NCI-H345 treated with DMSO at 0.1 percent for 48 hours (cell line): ENCODE data around the gene CHRNB1.
A peak's percentile ranks its signal among the peaks of the same experiment; 100 is the strongest.

Experiments used
- DNase-seq: peaks from one replicate; lab custom pipeline; 2025; ENCODE audit not compliant: unreplicated experiment; lab: John Stamatoyannopoulos, UW

Gene CHRNB1

GRCh38 chr17:7483255-7484066 lies 38.6 kb downstream of the CHRNB1 start:
- peak; percentile 77 for DNase-seq

GRCh38 chr17:7484067-7484918 lies 39.4 kb downstream of the CHRNB1 start, which contains the start of gene POLR2A:
POLR2A (plus strand) TSS chr17:7484366.
- DNase-seq, result peak; percentile 75

- DNase-seq, result no peak
Observed at GRCh38 chr17:7484919-7485377, 40.1 kb downstream of the CHRNB1 start.

GRCh38 chr17:7486181-7486580 lies 41.3 kb downstream of the CHRNB1 start:
- DNase-seq, result no peak

GRCh38 chr17:7490144-7490543 lies 45.3 kb downstream of the CHRNB1 start:
- DNase-seq, result no peak

GRCh38 chr17:7491583-7491982 lies 46.7 kb downstream of the CHRNB1 start:
- no peak for DNase-seq

- no peak for DNase-seq
Observed at GRCh38 chr17:7493941-7494340, 49.1 kb downstream of the CHRNB1 start.

- DNase-seq, result no peak
Observed at GRCh38 chr17:7495906-7496434, 51.1 kb downstream of the CHRNB1 start.

GRCh38 chr17:7496470-7497183 lies 51.8 kb downstream of the CHRNB1 start:
- no peak for DNase-seq

GRCh38 chr17:7497228-7497627 lies 52.4 kb downstream of the CHRNB1 start:
- DNase-seq, result no peak

- no peak for DNase-seq
Observed at GRCh38 chr17:7497636-7498035, 52.8 kb downstream of the CHRNB1 start.

GRCh38 chr17:7499161-7499560 lies 54.3 kb downstream of the CHRNB1 start:
- no peak for DNase-seq

GRCh38 chr17:7501729-7502128 lies 56.9 kb downstream of the CHRNB1 start:
- no peak for DNase-seq

GRCh38 chr17:7502171-7502847 lies 57.4 kb downstream of the CHRNB1 start:
- no peak for DNase-seq

- no peak for DNase-seq
Observed at GRCh38 chr17:7502987-7503386, 58.1 kb downstream of the CHRNB1 start.

- no peak for DNase-seq
Observed at GRCh38 chr17:7503521-7503920, 58.7 kb downstream of the CHRNB1 start.
